NCI-H1436 (cell line): Measurements from ENCODE around the gene TNFRSF11A.

Source experiments
- DNase-seq: peaks from one replicate; lab custom pipeline; 2025; lab: John Stamatoyannopoulos, UW

The TNFRSF11A gene

GRCh38 chr18:62345909-62346308, 20.8 kb downstream of the TNFRSF11A start:
- no peak for DNase-seq

GRCh38 chr18:62346333-62347088, 21.4 kb downstream of the TNFRSF11A start:
- DNase-seq: no peak

GRCh38 chr18:62347089-62347506, 22.0 kb downstream of the TNFRSF11A start:
- DNase-seq: no peak

GRCh38 chr18:62348474-62348873, 23.4 kb downstream of the TNFRSF11A start:
- no peak for DNase-seq

GRCh38 chr18:62353170-62353569, 28.1 kb downstream of the TNFRSF11A start:
- no peak for DNase-seq

GRCh38 chr18:62354151-62354550, 29.0 kb downstream of the TNFRSF11A start:
- no peak for DNase-seq

GRCh38 chr18:62357079-62357719, 32.1 kb downstream of the TNFRSF11A start:
- DNase-seq: no peak

GRCh38 chr18:62360805-62361204, 35.7 kb downstream of the TNFRSF11A start:
- no peak for DNase-seq

- DNase-seq: no peak
Measured at GRCh38 chr18:62361288-62361687, 36.2 kb downstream of the TNFRSF11A start.

GRCh38 chr18:62364558-62364957, 39.4 kb downstream of the TNFRSF11A start:
- no peak for DNase-seq

- no peak for DNase-seq
Measured at GRCh38 chr18:62365420-62365819, 40.3 kb downstream of the TNFRSF11A start.

- DNase-seq: no peak
Measured at GRCh38 chr18:62366992-62367391, 41.9 kb downstream of the TNFRSF11A start.

GRCh38 chr18:62368100-62368499, 43.0 kb downstream of the TNFRSF11A start:
- no peak for DNase-seq

- no peak for DNase-seq
Measured at GRCh38 chr18:62369129-62369644, 44.1 kb downstream of the TNFRSF11A start.

- DNase-seq: no peak
Measured at GRCh38 chr18:62370366-62370765, 45.3 kb downstream of the TNFRSF11A start.

- DNase-seq: no peak
Measured at GRCh38 chr18:62371436-62371835, 46.3 kb downstream of the TNFRSF11A start.

- DNase-seq: peak; percentile 89
Measured at GRCh38 chr18:62372156-62372555, 47.0 kb downstream of the TNFRSF11A start.

GRCh38 chr18:62372882-62373281, 47.8 kb downstream of the TNFRSF11A start:
- no peak for DNase-seq

GRCh38 chr18:62374410-62374965, 49.4 kb downstream of the TNFRSF11A start:
- no peak for DNase-seq

- no peak for DNase-seq
Measured at GRCh38 chr18:62377131-62377807, 52.2 kb downstream of the TNFRSF11A start.

GRCh38 chr18:62379051-62379450, 53.9 kb downstream of the TNFRSF11A start:
- no peak for DNase-seq

- no peak for DNase-seq
Measured at GRCh38 chr18:62381373-62381772, 56.3 kb downstream of the TNFRSF11A start.
